Mammary epithelial cell (primary cell): ENCODE results near the gene BLTP2.
A peak's percentile ranks its signal among the peaks of the same experiment; 100 is the strongest.

Experiments
- CTCF ChIP-seq, 2 donors: IDR thresholded peaks in 1 of 2; conservative IDR thresholded peaks in 1 of 2; 2 replicates each; pipeline ENCODE4 v1.5.1; 2011 to 2012; ENCODE audit warnings: inconsistent platforms in 2 of 2, low read length in 2 of 2, mild to moderate bottlenecking in 2 of 2, control low read depth in 1 of 2, low read depth in 1 of 2; ENCODE audit not compliant: insufficient read depth in 1 of 2; ENCODE audit errors: extremely low read depth in 1 of 2
- EZH2 ChIP-seq: IDR thresholded peaks from 2 replicates; pipeline ENCODE4 v1.6.1; 2012; ENCODE audit warnings: low read length, inconsistent platforms, borderline replicate concordance

- peak; percentile 56 to 59 for TF ChIP-seq CTCF (conservative IDR thresholded peaks at IDR 0.05 in 1 of 2, IDR thresholded peaks at IDR 0.05 in 1 of 2; ENCODE audit: extremely low read depth in 1 of 2, insufficient read depth in 1 of 2, low read depth in 1 of 2, low read length in 2 of 2)
- TF ChIP-seq EZH2 = no peak
Measured at GRCh38 chr17:28643983-28644786, 773 bp downstream of the BLTP2 start.
